ENCODE results near the gene SLC26A6.

The SLC26A6 gene

GRCh38 chr3:48631516-48632448 lies 3.5 kb downstream of the SLC26A6 start:
- no peak for DNase-seq (ENCODE audit: low spot score)

- DNase-seq (ENCODE audit: low spot score) = no peak
These were observed 4.4 kb downstream of the SLC26A6 start for GRCh38 chr3:48630833-48631232.

GRCh38 chr3:48630407-48630806 lies 4.9 kb downstream of the SLC26A6 start:
- no peak for DNase-seq (ENCODE audit: low spot score)

GRCh38 chr3:48629894-48630293 lies 5.4 kb downstream of the SLC26A6 start:
- no peak for DNase-seq (ENCODE audit: low spot score)

- DNase-seq (ENCODE audit: low spot score) = no peak
These were observed 6.8 kb downstream of the SLC26A6 start for GRCh38 chr3:48628277-48629017.

- no peak for DNase-seq (ENCODE audit: low spot score)
These were observed 9.7 kb downstream of the SLC26A6 start for GRCh38 chr3:48625600-48625999.

GRCh38 chr3:48624767-48625166 lies 10.5 kb downstream of the SLC26A6 start:
- no peak for DNase-seq (ENCODE audit: low spot score)

GRCh38 chr3:48623851-48624547 lies 11.3 kb downstream of the SLC26A6 start:
- no peak for DNase-seq (ENCODE audit: low spot score)

- no peak for DNase-seq (ENCODE audit: low spot score)
These were observed 13.8 kb downstream of the SLC26A6 start, which contains the start of gene TMEM89 for GRCh38 chr3:48621461-48621869. TSS of gene TMEM89 (minus strand) at chr3:48621769. CDS start at chr3:48621756, 13 bp downstream.

GRCh38 chr3:48619541-48620524 lies 15.4 kb downstream of the SLC26A6 start:
- DNase-seq (ENCODE audit: low spot score) = no peak

GRCh38 chr3:48617559-48617958 lies 17.7 kb downstream of the SLC26A6 start:
- no peak for DNase-seq (ENCODE audit: low spot score)

GRCh38 chr3:48614044-48614443 lies 21.2 kb downstream of the SLC26A6 start:
- no peak for DNase-seq (ENCODE audit: low spot score)

GRCh38 chr3:48612309-48612708 lies 23.0 kb downstream of the SLC26A6 start:
- DNase-seq (ENCODE audit: low spot score) = no peak

- DNase-seq (ENCODE audit: low spot score) = peak; percentile 93
These were observed 25.9 kb downstream of the SLC26A6 start, which contains the start of gene UQCRC1 for GRCh38 chr3:48609088-48610005. TSS of gene UQCRC1 (minus strand) at chr3:48609646. CDS start at chr3:48609620, 26 bp downstream.

- DNase-seq (ENCODE audit: low spot score) = no peak
These were observed 27.7 kb downstream of the SLC26A6 start for GRCh38 chr3:48607519-48607918.

- DNase-seq (ENCODE audit: low spot score) = no peak
These were observed 33.7 kb downstream of the SLC26A6 start for GRCh38 chr3:48601622-48601994.

- DNase-seq (ENCODE audit: low spot score) = no peak
These were observed 34.3 kb downstream of the SLC26A6 start for GRCh38 chr3:48600711-48601621.

- DNase-seq (ENCODE audit: low spot score) = no peak
These were observed 35.6 kb downstream of the SLC26A6 start for GRCh38 chr3:48599509-48600285.
